GM19467 (cell line): ENCODE measurements around the gene DIP2C.
A peak's percentile ranks its signal among the peaks of the same experiment; 100 is the strongest.
"Not testable (repeated sequence)": the region's sequence is repeated elsewhere in the genome, so short reads cannot be mapped to it uniquely, and the experiment has no call there.

ENCODE experiments used
- ATAC-seq: cut with Tn5 transposase; IDR thresholded peaks from one replicate; pipeline ENCODE4 v1.9.1; 2021; ENCODE audit warnings: mild to moderate bottlenecking, moderate library complexity; ENCODE audit not compliant: unreplicated experiment

The DIP2C gene

DNA sequence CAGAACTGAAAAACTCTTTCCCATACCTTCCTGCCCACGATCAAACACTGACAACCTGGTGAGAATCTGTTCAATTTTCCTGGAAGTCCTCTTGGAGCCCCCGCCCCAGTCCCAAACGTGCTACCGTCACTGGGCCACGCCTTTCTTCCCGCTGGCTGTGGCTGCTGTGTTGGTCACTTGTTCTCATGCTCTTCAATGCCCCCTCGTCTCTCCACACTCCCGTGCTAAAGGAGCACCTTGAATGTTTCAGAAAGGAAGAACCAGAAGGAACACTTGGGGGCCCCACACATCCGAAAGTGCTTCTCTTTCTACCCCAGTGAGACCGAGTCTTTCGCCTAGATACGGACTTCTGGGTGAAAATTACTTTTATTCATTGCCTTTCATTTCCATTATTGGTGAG is 215.1 kb downstream of the DIP2C start:
- no peak for ATAC-seq

DNA sequence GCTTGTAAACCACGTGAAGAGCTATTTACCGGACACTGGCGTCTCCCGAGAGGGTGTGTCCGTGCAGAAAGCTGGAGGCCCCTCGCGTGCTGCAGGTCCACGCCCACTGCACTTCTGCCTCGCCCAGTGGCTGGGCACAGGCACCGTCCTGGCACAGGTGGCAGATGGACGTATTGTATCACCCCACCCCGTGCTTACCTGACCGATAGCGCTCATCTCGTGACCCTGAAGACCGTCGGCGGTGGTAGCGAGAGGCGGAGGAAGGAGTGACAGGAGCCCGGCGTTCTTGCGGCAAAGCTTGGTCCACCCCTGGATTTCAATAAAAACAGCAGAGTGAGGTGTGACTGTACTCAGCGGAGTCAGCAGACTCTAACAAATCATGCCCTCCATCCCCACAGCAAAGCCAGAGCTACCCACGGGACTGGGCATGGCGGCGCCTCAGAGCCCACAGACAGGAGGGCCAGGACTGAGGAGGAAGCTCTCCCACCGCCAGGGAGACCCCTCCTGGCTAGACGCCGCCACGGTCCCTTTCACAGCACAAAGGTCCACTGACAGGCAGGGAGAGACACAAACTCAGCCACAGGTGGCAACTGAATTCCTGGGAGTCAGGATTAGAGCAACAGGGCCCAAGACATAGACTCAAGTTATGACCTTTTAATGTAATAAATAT is 217.1 kb downstream of the DIP2C start:
- no peak for ATAC-seq

DNA sequence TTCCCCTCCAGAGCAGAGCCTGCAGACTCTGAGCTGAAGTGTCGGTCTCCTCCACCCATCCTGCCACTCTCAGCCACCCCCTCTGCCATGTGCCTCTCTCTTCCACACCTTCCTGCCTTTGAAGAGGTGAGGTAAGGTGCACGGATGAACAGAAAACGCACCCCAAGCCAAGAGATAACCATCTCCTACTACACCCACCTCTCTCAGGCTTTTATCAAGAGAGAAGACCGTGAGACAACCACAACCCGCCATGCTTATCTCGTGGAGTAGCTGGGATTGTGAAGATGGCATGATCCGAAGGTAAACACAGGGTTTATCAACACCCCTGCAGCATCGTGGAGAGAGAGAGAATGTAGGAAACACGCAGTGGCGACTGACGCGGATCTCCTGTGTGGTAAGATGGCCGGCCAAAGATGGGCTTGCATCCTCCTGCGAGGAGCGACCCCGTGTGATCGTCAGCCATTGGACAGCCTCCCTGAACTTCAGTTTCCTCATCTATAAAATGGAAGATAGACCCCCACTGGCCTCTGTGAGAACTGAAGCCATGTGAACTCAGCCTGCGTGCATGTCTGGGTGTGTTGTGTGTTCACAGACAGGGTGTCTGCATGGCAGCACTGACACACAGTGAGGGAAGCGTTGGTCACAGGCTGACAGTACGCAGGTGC is 219.0 kb downstream of the DIP2C start:
- no peak for ATAC-seq

DNA sequence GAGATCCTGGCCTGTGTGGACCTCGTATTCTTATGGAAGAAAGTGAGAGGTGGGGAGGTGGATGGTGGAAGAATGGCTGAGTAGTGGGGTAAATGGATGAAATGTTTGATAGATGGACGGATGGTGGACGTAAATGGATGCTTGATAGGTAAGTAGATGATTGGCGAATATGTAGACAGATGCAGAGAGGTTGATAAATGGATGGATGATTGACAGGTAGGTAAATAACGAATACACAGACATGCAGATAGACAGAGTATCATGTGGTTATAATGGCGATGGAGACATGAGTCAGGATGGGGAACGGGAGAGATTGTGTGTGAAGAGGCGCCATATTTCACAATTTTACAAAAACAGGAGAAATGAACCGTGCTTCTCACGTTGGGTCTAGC is 219.5 kb downstream of the DIP2C start:
- ATAC-seq = no peak

DNA sequence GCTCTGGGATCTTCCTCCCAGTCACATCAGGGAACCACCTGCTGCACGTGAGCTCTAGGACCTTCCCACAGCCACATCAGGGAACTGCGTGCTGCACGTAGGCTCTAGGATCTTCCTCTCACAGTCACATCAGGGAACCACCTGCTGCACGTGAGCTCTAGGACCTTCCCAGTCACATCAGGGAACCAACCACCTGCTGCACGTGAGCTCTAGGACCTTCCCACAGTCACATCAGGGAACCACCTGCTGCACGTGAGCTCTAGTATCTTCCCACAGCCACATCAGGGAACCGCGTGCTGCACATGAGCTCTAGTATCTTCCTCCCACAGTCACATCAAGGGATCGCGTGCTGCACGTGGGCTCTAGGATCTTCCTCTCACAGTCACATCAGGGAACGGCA is 229.7 kb downstream of the DIP2C start:
- ATAC-seq = no peak

DNA sequence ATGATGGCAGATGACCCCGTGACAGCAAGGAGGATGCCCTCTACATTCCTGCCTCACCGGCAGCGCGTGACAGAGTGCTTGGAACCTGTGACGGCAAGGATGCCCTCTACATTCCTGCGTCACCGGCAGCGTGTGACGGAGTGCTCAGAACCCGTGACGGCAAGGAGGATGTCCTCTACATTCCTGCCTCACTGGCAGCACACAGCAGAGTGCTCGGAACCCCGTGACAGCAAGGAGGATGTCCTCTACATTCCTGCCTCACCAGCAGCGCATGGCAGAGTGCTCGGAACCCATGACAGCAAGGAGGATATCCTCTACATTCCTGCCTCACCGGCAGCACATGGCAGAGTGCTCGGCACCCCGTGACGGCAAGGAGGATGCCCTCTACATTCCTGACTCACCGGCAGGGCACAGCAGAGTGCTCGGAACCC is 231.0 kb downstream of the DIP2C start:
- no peak for ATAC-seq

DNA sequence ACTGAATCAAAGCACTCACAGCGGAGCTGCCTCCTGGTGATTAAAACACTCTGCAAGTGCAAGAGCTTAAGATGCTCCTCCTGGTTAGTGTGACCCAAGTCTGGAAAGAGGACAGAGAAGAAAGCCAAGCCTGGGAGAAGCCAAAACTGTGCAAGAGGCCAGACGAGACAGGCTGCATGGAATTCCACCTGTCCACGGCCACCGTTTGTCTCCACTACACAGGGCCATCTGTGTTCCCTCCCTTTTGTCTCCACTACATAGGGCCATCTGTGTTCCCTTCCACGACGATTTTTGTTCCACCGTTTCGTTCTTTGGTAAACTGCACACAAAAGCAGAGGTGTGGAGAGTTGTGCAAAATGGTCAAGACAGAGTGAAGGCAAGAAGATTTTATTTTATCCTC is 233.0 kb downstream of the DIP2C start:
- no peak for ATAC-seq

DNA sequence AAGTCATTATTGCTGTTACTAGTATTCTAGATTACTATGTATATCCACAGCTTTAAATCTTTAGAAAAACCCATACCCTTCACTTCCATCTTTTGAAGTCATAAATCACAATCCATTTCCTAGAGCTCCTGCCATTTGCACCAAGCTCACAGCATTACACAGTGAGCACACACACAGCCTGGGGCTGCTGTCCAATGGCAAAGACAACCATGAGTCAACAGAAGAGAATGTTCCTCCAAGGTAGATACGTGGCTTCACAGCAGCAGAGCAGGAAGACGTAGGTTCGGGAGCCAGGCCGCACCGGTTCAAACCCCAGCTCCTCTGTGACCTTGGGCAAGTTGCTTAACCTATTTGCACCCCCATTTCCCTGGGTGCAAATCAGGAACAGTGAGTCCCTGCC is 234.6 kb downstream of the DIP2C start:
- no peak for ATAC-seq

DNA sequence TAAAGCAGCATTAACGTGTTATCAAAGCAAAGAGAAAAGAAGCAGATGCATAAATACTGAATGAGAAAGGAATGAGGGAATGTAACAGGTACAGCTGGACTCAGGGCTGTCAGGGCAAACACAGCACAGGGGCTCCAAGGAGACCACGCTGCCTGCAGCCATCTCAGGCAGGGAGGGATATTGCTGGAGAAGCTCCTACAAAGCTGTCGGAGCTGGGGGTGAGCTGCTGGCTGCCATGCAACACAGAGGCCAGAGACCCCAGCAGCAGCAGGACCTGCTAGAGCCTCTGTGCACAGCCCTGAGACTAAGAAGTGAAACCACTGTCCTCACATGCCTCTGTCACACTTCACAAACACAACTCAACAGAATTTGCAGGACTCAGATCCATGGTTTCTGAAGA is 235.8 kb downstream of the DIP2C start:
- ATAC-seq = no peak

DNA sequence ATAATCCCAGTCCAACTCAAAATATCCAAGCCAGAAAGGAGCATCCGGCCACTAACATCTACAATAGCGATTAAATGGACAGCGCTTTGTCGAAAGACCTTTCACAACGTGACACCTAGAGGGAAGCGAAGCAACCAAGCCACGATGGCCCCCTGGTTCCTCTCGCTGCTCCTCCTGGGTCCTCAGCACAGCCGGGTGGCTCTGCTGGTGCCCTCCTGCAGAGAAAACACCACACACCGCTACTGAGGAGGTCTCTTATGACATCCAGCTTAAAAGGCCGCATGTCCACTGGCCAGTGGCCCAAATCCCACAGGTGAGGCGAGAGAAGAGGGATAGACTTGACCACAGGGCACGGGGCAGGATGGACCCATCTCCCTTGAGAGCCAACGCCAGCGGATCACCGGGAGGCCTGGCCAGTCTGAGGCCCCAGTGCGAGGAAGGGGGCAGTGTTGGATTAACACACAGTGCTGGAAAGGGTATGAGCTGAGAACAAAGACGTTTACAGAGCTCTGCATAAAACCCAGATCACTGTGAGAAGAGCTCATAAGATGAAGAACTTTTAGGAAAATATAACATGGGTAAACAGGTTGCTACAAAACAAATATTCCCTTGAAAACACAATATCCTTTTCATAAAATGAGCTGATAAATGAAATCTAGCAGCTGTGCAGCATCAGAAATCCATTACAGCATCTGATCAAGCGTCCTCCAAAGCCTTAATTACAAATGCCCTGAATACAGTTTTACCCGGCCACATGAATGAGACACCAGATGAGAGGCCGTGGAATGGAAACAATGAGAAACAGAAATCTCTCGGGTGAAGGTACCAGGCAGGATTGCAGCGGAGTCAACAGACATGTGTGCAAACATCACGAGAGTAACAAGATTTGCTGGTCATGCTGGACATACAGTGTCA is 236.7 kb downstream of the DIP2C start:
- no peak for ATAC-seq

DNA sequence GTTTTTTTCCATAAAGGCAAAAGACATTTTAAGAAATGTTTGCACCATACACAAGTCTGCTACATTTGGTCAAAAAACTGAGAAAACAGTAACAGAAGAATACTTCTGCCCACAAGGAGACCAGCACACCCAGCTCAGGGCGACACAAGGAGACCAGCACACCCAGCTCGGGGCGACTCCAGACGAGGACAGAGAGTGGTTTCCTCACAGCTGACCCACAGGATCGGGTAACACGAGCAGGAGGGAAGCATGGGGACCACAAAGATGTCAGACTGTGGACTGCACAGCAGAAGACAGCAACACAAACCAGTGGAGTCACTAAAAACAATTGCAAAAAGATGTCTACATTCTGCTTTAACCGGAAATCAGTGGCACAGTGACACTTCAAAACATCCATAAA is 237.6 kb downstream of the DIP2C start:
- ATAC-seq = no peak

DNA sequence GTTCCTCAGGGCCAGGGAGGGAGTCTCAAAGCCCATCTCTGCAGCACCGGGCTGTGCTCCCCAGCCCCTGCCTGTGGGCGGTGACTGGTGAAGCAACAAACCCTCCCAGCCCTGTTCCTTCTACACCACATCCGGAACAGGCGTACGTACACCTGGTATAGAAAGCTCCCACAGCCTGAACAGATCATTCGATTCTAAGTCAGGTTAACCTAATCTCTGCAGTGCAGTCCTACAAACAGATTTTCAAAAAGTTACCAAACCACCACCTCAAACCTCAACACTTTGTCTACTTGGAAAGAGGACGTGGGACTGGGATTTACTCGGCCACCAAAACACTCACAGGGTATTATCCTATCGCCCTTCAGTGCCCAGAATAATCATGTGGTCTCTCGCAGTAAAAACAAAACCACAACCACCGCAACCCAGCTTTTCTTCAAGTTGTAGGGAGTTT is 238.4 kb downstream of the DIP2C start:
- ATAC-seq = peak; percentile 95

DNA sequence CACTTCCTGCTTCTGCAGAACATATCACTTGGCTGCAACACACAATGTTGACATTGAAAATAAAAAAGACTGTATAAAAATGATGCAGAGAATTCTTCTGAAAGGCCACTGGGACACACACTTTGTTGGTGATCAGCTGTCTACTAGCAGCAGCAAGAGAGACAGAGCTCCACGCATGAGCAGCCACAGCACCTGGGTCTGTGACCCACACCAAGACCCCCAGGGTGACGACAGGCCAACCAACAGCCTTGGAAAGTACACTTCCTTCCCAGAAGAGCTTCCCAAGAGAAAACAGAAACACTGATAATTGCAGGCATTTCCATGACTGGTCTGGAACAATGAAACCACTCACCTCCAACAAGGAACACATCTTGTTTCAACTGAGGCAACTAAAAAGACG is 239.0 kb downstream of the DIP2C start:
- ATAC-seq = no peak

DNA sequence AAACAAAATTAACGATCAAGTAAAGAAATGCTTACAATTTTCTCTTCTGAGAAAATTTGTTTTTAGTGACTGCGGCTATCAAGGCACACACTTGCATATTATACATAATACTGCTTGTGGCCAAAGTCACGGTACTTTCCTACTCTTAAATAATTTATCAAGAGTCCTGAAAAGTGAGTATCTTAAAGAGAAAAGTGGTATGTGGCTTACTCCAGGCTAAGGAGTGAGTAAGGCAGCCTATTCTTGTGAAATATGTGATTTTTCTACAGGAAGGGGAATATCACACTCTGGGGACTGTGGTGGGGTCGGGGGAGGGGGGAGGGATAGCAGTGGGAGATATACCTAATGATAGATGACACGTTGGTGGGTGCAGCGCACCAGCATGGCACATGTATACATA is 240.1 kb downstream of the DIP2C start:
- not testable (repeated sequence) for ATAC-seq

DNA sequence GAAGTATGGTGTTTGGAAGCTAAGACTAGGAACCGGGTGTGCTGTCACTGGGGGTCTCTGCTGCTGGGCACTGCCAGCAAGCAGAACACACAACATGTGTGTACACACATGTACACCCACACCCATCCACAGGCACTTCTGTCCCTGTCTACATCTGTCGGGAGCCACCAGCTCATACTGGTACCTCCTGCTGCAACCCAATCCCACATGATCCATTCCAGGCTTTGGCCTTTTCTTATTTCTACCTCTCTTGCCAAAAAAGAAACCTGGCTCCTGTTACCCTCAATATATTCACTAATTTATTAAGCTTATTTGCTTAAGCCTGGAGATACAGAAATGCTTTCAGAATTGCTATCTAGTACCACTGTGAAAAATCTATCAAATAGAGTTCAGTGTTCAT is 246.0 kb downstream of the DIP2C start:
- ATAC-seq = no peak

DNA sequence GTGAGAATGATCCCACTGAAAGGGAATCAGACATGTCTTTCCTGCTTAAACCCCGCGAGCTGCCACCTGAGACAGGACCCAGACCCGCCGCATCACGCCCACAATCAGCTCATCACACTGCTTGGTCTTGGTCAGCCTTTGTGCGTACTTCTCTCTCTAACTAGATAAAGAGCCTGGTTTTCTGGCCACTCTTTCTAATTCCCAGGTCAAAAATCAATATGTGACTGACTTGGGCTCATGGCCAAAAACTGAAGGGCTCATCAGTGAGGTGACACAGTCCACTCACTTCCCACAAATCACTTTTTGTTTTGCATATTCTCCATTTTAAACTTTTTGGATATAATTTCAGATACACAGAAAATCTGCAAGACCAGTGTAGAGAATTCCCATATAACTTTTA is 247.3 kb downstream of the DIP2C start:
- ATAC-seq = no peak

DNA sequence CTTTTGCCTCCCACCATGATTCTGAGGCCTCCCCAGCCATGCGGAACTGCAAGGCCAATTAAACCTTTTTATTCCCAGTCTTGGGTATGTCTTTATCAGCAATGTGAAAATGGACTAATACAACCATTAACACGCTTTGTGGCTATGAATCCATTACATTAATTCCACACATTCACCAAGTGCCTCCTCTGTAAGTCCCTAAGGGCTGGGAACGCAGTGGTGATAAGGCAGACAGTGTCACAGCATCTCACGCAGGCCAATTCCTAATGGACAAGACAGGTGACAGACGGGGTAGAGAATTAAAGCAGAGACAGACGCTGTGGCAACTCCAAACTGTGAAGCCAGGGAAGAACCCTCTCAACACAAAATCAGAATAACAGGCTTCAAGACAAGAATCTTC is 247.8 kb downstream of the DIP2C start:
- ATAC-seq = no peak

DNA sequence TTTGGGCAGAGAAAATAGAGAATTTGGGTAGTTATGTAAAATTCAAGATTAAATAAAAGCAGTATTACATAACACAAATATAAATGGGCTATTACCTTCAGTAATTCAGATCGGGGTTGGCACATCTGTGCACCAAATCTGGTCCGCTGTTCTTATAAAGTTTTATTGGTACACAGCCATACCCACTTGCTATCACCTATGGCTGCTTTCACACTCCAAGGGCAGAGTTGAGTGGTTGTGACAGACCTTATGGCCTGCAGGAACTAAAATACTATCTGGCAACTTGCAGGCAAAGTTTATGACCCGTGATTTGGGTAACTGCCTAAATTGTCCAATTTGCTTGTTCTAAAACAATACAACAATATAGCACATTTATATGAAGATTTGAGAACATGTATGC is 249.3 kb downstream of the DIP2C start:
- no peak for ATAC-seq

DNA sequence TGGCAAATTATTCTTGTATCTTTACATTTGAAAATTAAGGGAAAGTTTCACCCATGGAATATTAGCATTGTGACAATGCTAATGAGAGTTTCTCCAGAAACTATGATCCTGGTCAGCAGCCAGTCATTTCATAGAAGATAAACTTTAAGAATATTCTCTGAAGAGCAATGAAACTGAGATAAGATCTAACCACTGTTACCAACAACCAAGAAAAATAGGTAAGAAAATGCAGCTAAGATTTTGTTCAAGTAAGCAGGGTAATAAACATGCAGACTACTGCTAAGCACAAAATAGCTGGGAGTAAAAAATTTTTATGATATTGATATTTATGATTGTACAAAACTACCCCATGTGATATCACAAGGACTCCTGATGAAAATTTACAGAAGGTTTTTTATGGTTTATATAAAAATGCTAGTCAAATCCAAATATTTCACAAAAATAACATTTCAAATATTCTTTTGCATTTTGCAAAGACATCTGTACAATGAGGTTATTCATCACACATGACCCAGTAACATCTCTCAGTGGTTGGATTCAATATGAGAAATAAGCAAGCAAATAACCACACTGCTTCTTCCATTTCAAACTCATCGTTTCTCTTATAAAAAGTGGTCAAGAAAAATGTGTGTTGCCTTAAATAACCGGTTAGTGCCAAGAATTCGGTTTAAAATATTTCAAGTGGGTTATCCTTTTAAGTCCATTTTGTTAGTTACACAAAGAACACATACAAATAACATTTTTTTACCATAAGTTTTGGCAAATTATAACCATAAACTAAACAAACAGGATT is 251.6 kb downstream of the DIP2C start:
- ATAC-seq = no peak

DNA sequence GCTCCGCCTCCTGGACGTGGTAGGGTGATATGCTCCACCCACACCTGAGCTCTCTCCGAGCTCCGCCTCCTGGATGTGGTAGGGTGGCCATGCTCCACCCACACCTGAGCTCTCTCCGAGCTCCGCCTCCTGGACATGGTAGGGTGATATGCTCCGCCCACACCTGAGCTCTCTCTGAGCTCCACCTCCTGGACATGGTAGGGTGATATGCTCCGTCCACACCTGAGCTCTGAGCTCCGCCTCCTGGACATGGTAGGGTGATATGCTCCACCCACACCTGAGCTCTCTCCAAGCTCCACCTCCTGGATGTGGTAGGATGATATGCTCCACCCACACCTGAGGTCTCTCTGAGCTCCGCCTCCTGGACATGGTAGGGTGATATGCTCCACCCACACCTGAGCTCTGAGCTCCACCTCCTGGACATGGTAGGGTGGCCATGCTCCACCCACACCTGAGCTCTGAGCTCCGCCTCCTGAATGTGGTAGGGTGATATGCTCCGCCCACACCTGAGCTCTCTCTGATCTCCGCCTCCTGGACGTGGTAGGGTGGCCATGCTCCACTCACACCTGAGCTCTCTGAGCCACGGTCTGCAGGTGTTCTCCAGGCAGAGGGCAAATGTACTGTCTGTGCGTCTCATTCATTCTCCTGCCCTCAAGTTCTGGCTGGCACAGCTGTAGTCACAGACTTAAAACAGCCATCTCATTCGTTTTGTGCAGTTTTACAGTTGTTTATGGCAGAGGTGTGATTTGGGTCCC is 252.4 kb downstream of the DIP2C start:
- no peak for ATAC-seq
